ENCODE results near the gene GMPS.
"Not testable (repeated sequence)": the region's sequence is repeated elsewhere in the genome, so short reads cannot be mapped to it uniquely, and the experiment has no call there.

The GMPS gene

GRCh38 chr3:155872904-155873646 is 2.6 kb downstream of the GMPS start:
- DNase-seq (ENCODE audit: low read depth), result no peak

GRCh38 chr3:155876037-155876436 is 5.6 kb downstream of the GMPS start:
- no peak for DNase-seq (ENCODE audit: low read depth)

DNA sequence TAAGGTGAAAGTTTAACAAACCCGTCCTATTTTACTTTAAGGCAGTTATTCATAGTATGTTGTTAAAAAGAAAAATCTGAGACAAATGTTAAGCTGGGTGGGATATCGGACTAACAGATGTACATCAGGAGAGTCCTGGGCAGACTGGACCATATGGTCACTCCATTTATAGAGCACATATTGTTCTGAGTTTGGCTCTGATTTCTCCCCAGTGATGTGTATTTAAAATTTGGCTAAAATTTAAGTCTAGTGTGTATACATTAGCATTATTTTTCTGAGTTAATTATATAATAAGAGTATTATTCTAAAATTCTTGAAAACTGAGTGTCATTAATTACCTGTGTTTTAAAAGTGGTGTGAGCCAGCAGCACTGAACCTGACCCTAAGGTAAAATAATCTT is 6.1 kb downstream of the GMPS start:
- no peak for DNase-seq (ENCODE audit: low read depth)

DNA sequence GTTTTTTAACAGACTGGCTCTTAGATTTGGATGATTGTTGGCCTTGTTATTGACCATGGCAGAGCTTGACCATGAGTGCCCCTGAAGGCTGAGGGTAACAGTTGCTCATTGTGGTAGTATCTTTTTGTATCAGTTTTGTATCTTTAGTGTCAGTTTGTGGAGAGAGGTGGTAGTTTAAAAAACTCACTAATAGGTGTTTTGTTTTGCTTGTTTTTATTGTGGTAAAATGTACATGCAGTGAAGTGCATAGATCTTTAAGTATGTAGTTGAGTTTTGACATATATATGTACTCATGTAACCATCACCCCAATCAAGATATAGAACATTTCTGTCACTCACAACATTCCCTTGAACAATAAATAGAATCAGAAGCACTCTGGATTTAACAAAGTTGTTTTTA is 9.8 kb downstream of the GMPS start:
- no peak for DNase-seq (ENCODE audit: low read depth)

DNA sequence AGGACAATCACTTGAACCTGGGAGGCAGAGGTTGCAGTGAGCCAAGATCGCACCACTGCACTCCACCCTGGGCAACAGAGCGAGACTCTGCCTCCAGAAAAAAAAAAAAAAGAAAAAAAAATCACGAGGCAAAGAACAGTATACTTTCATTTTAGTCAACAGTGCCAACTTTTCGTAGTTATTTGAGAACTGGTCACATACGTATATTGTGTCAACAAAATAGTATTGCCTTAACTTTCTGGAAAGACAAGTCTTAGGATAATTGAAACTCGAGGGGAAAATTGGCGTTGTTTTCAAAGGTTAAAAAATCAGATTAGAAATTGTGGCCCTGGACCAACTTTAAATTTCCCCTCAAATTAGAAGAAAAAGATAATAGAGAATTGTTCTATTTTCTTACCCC is 13.8 kb downstream of the GMPS start:
- DNase-seq (ENCODE audit: low read depth), result no peak

GRCh38 chr3:155885292-155885691 is 14.8 kb downstream of the GMPS start:
- no peak for DNase-seq (ENCODE audit: low read depth)

DNA sequence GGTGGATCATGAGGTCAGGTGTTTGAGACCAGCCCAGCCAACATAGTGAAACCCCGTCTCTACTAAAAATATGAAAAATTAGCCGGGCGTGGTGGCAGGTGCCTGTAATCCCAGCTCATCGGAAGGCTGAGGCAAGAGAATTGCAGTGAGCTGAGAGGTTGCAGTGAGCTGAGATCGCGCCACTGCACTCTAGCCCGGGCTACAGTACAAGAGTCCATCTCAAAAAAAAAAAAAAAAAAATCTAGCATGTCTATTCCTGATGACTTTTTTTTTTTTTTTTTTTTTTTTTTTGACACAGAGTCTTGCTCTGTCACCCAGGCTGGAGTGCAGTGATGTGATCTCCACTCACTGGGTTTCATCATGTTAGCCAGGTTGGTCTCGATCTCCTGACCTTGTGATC is 15.9 kb downstream of the GMPS start:
- DNase-seq (ENCODE audit: low read depth), result not testable (repeated sequence)

- no peak for DNase-seq (ENCODE audit: low read depth)
Observed at GRCh38 chr3:155886915-155887314, 16.5 kb downstream of the GMPS start.

- no peak for DNase-seq (ENCODE audit: low read depth)
Observed at GRCh38 chr3:155889212-155889611, 18.8 kb downstream of the GMPS start.

- no peak for DNase-seq (ENCODE audit: low read depth)
Observed at GRCh38 chr3:155889952-155890351, 19.5 kb downstream of the GMPS start.

- DNase-seq (ENCODE audit: low read depth), result no peak
Observed at GRCh38 chr3:155890671-155891190, 20.3 kb downstream of the GMPS start.

GRCh38 chr3:155891321-155891720 is 20.9 kb downstream of the GMPS start:
- no peak for DNase-seq (ENCODE audit: low read depth)

DNA sequence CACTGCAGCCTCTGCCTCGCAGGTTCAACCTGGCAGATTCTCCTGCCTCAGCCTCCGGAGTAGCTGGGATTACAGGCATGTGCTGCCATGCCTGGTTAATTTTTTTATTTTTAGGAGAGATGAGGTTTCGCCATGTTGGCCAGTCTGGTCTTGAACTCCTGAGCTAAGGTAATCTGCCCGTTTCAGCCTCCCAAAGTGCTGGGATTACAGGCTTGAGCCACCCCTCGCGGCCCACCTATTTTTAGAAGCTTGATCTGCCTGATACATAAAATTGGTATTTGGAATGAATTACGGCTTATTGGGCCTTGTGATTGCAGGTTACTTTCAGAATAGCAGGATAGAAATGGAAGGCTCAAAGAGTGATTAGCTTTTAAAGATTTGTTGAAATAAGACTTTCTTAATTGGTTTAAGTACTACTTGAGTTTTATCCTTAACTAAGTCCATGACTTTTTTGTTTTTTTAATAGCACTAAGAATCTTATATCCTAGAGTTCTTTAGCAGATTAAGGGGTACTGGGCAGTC is 25.0 kb downstream of the GMPS start:
- DNase-seq (ENCODE audit: low read depth), result no peak

DNA sequence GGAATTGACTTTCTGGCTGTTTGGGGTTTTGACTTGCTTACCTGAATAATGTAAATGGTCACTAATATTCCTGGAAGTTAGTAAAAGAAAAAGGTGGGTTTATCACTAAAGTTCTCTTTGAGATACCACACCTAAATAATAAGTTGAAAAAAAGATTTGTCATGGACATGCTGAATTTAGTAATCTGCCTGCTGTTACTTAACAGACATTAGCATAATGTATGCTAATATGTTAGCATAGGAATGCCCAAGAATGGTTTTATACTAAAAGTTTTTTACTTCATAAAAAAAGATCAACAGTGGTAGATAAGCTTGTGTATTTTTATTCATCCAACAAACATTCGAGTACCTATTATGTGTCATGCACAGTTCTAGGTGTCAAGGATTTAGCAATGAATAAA is 36.5 kb downstream of the GMPS start:
- no peak for DNase-seq (ENCODE audit: low read depth)

GRCh38 chr3:155908086-155908485 is 37.6 kb downstream of the GMPS start:
- DNase-seq (ENCODE audit: low read depth), result no peak

DNA sequence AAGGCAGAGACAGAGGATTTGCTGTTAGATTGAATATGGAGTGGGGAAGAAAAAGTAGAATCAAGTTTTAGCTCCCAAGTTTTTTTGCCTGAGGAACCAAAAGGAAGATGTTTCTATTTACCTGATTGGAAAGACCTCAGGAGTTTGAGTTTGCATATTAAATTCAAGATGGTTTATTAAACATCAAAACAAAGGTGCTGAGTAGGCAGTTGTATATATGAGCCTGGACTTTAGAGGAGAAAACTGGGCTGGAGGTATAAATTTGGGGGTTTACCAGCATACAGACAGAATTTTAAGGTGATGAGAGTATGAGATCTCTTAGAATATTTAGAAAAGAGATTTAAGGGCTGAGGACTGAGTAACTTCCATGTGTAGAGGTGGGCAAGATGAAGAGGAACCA is 38.2 kb downstream of the GMPS start:
- DNase-seq (ENCODE audit: low read depth), result no peak

GRCh38 chr3:155912090-155912489 is 41.6 kb downstream of the GMPS start:
- DNase-seq (ENCODE audit: low read depth), result no peak

DNA sequence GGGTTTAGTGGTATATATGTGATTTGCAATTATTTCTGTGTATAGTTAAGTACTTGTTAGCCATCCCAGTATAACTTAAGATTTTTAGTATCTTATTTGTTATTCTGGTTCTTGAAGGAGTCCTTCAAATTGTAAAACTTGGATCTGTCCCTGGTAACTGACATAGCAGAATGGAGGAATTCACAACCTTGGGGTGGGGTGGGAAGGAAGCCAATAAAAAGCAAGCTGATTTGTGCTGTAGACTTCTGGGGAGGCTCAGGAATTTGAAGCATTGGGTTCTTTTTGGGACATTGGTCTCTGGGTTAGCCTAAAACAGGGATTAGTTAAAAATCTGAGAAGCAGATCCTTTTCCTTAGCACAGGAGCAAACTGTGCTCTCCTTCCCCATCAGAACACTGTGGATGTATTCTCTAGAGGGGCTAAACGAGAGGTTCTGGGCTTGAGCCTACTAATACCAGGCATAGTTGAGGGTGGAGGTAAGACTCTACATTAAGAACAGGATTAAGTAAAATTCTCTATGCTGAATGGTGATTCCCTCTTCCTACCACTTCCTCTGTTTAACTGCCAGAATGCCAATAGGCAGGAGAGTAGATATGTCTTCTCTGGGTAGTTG is 42.2 kb downstream of the GMPS start:
- DNase-seq (ENCODE audit: low read depth), result no peak

DNA sequence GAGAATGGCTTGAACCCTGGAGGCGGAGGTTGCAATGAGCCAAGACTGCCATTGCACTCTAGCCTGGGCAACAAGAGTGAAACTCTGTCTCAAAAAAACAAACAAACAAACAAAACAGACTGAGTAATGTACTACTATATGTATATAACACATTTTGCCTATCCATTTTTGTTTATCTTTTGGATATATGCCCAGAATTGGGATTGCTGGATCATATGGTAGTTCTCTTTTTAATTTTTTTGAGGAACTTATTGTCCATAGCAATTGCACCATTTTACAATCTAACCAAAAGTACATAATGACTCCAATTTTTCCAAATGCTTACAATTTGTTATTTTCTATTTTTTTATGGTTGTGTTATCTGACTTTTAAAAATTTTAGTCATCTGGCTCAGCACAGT is 47.3 kb downstream of the GMPS start:
- DNase-seq (ENCODE audit: low read depth), result no peak

GRCh38 chr3:155919728-155920127 is 49.3 kb downstream of the GMPS start:
- DNase-seq (ENCODE audit: low read depth), result no peak

- DNase-seq (ENCODE audit: low read depth), result no peak
Observed at GRCh38 chr3:155921486-155921885, 51.0 kb downstream of the GMPS start.

GRCh38 chr3:155934230-155934629 is 63.8 kb downstream of the GMPS start:
- DNase-seq (ENCODE audit: low read depth), result no peak

- no peak for DNase-seq (ENCODE audit: low read depth)
Observed at GRCh38 chr3:155938409-155938808, 68.0 kb downstream of the GMPS start.
